Adipocyte (in vitro differentiated cells): ENCODE results near the gene ZNF462.
A peak's percentile ranks its signal among the peaks of the same experiment; 100 is the strongest.

ENCODE experiments used
- DNase-seq: peaks from one replicate; pipeline ENCODE4 v3.0.0-alpha.2; 2015; ENCODE audit warnings: low read depth
- H3K27me3 ChIP-seq: replicated peaks from 2 replicates; pipeline ENCODE4 v1.7.0; 2013; ENCODE audit warnings: mild to moderate bottlenecking, low read length, moderate library complexity; ENCODE audit not compliant: control insufficient read depth, insufficient read depth
- H3K36me3 ChIP-seq: 2 replicates; pipeline ENCODE4 v1.7.0; 2013; ENCODE audit warnings: low read length, mild to moderate bottlenecking, moderate library complexity; ENCODE audit not compliant: control insufficient read depth, insufficient read depth, severe bottlenecking
- H3K4me1 ChIP-seq: 2 replicates; pipeline ENCODE4 v1.7.0; 2013; ENCODE audit warnings: mild to moderate bottlenecking, low read length, moderate library complexity; ENCODE audit not compliant: control insufficient read depth, insufficient read depth
- H3K4me3 ChIP-seq: 2 replicates; pipeline ENCODE4 v1.7.0; 2013; ENCODE audit warnings: mild to moderate bottlenecking, low read length, moderate library complexity
- H3K9ac ChIP-seq: 2 replicates; pipeline ENCODE4 v1.7.0; 2013; ENCODE audit warnings: mild to moderate bottlenecking, low read length, moderate library complexity
- H3K9me3 ChIP-seq: 2 replicates; pipeline ENCODE4 v1.7.0; 2013; ENCODE audit warnings: mild to moderate bottlenecking, low read length, moderate library complexity; ENCODE audit not compliant: control insufficient read depth

The ZNF462 gene

GRCh38 chr9:106932178-106932577 lies 69.2 kb downstream of the ZNF462 start:
- Histone ChIP-seq H3K36me3 (peaks cover 82% of the 10 kb centered on the region), H3K4me3 (no peak overlapping the region), H3K4me1 (peaks cover 17% of the 10 kb centered on the region), H3K27me3 (no peaks in the 10 kb centered on the region), H3K9me3 (no peaks in the 10 kb centered on the region), H3K9ac (no peak overlapping the region)
- DNase-seq = no peak

DNA sequence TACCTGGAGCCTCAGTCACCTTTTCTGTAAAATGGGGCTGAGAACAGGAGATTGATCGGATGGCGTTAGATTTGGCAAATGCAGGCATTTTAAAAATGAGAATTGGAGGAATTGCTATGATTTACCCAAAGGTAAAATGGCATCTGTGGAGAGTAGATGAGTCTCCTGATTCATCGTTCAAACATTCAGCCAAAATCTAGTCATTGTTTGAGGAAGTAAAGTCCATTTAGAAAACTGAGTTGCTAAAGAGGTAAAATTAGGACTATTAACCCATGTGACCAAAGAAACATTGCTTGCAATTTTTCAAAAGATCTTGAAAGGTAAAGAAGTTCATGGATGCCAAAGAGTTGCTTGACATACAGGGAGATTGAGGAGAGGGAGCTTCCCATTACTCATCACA lies 69.7 kb downstream of the ZNF462 start:
- H3K4me3 ChIP-seq = no peak overlapping the region
- no peaks in the 10 kb centered on the region for H3K27me3 ChIP-seq
- H3K9ac ChIP-seq = no peak overlapping the region
- peaks cover 17% of the 10 kb centered on the region for H3K4me1 ChIP-seq
- H3K9me3 ChIP-seq = no peaks in the 10 kb centered on the region
- peaks cover 81% of the 10 kb centered on the region for H3K36me3 ChIP-seq
- no peak for DNase-seq

GRCh38 chr9:106933470-106933869 lies 70.5 kb downstream of the ZNF462 start:
- Histone ChIP-seq H3K4me3 (no peak overlapping the region), H3K36me3 (peaks cover 74% of the 10 kb centered on the region), H3K27me3 (no peaks in the 10 kb centered on the region), H3K4me1 (peaks cover 17% of the 10 kb centered on the region), H3K9ac (no peak overlapping the region), H3K9me3 (no peaks in the 10 kb centered on the region)
- DNase-seq = no peak

DNA sequence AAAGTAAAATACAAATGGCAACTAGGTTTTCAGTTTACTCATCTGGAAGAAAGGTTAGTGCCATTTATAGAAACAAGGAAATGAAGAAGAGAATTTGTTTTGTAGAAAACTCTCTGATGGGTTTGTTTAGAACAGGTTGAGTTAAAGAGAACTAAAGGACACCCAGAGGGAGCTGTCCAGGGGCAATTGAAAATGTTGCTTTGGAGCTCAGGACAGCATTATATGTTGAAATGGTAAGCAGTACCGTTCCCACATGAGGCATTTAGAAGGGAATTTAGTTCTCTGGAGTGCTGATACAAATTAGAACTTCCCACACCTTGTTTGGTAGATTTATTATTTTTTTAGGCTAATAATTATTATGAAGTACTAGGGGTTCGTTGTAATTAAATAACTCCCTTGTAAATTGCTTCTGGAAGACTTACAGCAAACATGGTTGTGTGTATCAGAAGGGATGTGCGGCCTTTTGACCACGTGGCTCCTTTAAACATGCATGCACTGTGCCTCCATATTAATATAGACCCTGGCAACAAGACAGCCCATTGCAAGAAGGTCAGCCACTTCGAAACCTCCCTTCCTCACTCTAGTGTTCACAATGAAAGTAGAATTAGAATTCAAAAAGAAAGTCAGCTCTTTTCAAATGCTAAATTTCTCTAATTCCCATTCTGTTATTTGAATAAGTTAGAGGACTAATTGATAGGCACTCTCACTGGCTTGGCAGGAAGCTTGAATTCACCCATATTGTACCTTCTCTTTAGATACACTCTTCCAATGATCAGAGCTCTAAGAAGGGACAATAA lies 71.7 kb downstream of the ZNF462 start:
- peaks cover 77% of the 10 kb centered on the region for H3K36me3 ChIP-seq
- peaks cover 9% of the 10 kb centered on the region for H3K4me1 ChIP-seq
- no peaks in the 10 kb centered on the region for H3K27me3 ChIP-seq
- H3K4me3 ChIP-seq = no peak overlapping the region
- no peak for DNase-seq
- no peak overlapping the region for H3K9ac ChIP-seq
- no peaks in the 10 kb centered on the region for H3K9me3 ChIP-seq

DNA sequence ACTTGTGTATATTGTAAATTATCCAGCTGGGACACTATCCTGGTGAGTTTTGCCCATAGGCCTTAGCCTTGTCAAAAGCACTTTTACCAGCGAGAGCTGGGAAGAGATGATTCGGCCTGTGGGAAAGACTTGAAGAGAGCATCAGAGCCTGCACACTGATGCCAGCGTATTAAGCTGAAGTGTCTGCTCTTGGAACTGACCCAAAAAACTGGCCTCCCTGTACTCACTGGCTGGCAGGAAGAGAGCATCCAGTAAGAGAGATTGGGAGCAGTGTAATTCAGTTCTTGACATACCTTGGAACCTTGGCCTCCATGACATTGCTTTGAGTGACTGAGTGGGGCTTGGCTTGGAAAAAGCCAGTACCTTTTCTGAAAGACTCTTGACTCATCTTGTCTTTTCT lies 73.7 kb downstream of the ZNF462 start:
- no peak for DNase-seq
- no peak overlapping the region for H3K4me3 ChIP-seq
- no peaks in the 10 kb centered on the region for H3K27me3 ChIP-seq
- H3K36me3 ChIP-seq = peaks cover 80% of the 10 kb centered on the region
- no peak overlapping the region for H3K9ac ChIP-seq
- H3K4me1 ChIP-seq = no peaks in the 10 kb centered on the region
- no peaks in the 10 kb centered on the region for H3K9me3 ChIP-seq

GRCh38 chr9:106941916-106942315 lies 79.0 kb downstream of the ZNF462 start:
- H3K36me3 ChIP-seq = peaks cover 53% of the 10 kb centered on the region
- H3K9me3 ChIP-seq = no peaks in the 10 kb centered on the region
- peaks cover 15% of the 10 kb centered on the region for H3K4me1 ChIP-seq
- DNase-seq = no peak
- H3K27me3 ChIP-seq = no peaks in the 10 kb centered on the region
- no peak overlapping the region for H3K4me3 ChIP-seq
- H3K9ac ChIP-seq = no peak overlapping the region

DNA sequence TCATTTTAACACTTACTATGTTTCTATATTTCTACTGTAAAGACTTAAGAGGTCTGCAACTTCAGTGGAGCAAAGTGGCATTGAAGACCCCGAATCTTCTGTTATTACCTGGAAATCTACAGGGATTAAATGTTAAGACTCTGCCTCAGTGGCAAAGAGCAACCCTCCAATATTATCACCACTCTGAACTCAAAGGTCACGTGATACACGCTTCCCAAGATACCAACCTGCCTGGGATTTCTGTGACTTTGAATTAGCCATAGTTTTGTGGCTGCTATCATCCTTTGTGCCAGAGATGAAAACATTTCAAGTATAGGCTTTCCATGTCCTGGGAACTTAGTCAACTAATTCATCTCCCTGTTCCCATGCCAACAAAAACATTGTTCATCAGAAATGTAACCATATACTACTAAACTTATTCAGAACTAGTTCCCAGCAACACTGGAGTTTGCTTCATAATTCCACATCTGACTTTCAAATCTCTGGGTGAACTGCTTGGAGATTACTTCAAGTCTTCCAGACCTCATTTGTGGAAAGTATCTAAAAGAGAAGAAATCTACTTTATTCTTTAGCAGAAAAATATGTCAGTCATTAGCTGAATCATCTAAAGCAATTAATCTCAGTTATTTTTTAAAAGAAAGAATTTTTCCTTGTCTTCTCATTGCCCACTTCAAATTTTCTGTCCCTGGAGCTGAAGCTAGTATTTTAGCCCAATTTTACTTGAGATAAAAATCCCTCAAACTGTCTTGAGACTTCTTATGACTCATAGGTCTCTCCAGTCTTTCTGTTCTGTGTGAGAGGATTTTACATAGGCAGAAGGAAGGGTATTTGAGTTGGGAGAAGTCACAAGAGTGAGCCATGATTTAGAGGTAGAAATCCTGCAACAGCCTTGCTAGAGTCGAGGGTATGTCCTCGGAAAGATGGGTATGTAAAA lies 83.0 kb downstream of the ZNF462 start:
- no peaks in the 10 kb centered on the region for H3K27me3 ChIP-seq
- DNase-seq = peak; percentile 82
- peaks cover 31% of the 10 kb centered on the region for H3K36me3 ChIP-seq
- H3K4me1 ChIP-seq = peaks cover 19% of the 10 kb centered on the region
- H3K4me3 ChIP-seq = no peak overlapping the region
- no peaks in the 10 kb centered on the region for H3K9me3 ChIP-seq
- no peak overlapping the region for H3K9ac ChIP-seq

DNA sequence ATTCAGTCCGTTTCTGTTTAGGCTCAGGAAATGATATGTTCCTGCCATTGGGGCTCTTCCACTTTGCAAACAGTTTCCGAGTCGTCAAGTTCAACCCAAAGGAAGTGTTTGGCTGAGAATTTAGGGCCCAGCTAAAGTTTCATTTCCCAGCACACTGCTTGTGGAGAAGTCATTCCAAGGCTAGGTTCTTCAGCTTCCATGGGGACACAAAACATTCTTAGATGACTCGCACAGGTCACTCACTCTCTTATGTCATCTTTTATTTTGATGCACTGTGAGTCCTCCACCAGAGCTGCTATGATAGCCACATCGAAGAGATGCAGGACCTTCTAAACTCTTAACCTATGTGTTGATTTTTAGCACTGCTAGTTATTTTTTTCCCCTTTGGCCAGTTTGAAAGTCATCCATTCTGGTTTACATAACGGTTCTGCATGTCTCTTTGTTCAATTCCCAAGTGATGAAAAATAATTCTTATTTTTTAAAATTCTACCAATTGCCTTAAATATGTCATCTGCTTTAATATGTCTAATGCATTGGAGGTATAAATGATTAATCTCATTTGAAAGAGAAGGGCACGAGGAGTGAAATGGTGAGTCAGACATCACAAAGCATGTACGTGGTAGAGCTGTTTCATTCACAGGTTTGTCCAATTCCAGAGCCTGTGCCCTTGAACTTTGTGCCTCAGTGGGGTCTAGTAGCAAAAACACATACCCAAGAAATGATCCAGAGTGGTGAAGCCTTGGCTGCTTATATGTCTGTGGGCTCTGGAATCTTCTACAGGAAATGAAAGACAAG lies 84.3 kb downstream of the ZNF462 start:
- Histone ChIP-seq H3K4me1 (peaks cover 19% of the 10 kb centered on the region), H3K9me3 (no peaks in the 10 kb centered on the region), H3K36me3 (peaks cover 22% of the 10 kb centered on the region), H3K27me3 (no peaks in the 10 kb centered on the region), H3K4me3 (no peak overlapping the region), H3K9ac (no peak overlapping the region)
- DNase-seq = no peak

DNA sequence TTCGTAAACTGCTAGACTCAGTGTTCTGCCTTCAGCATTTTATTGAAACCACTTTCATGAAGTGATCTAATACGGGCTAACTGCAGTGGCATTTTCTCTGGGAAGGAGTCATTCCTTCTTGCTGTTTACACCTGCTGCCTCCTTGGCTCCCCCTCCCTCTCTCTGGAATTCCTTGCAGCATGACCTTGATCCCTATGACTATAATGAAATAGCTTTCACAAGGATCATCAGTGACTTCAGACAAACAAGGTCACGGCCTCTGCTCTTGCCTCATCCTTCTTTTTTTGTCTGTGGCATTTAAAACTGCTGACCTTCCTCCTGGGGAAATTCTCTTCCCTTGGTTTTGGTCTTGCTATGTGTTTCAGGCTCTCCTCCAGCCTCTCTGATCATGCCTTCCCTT lies 90.2 kb downstream of the ZNF462 start:
- DNase-seq = no peak
- H3K27me3 ChIP-seq = no peaks in the 10 kb centered on the region
- peaks cover 27% of the 10 kb centered on the region for H3K36me3 ChIP-seq
- no peak overlapping the region for H3K9ac ChIP-seq
- no peaks in the 10 kb centered on the region for H3K9me3 ChIP-seq
- H3K4me1 ChIP-seq = peaks cover 28% of the 10 kb centered on the region
- H3K4me3 ChIP-seq = no peak overlapping the region

GRCh38 chr9:106954558-106954957 lies 91.6 kb downstream of the ZNF462 start:
- DNase-seq = no peak
- Histone ChIP-seq H3K9me3 (no peaks in the 10 kb centered on the region), H3K27me3 (no peaks in the 10 kb centered on the region), H3K36me3 (peaks cover 36% of the 10 kb centered on the region), H3K4me3 (no peak overlapping the region), H3K4me1 (peaks cover 31% of the 10 kb centered on the region), H3K9ac (no peak overlapping the region)
